Stimulated activated CD8-positive, alpha-beta memory T cell treated with anti-CD3 and anti-CD28 coated beads, Interleukin-15, amount 100 ng/mL, for 48 hours (primary cell): ENCODE results near the gene RPS27L.

Experiments
- DNase-seq, 2 donors: peaks; one replicate each; pipeline ENCODE4 v3.0.0-alpha.2; 2020; ENCODE audit warnings: low read depth in 2 of 2

RPS27L gene

DNA sequence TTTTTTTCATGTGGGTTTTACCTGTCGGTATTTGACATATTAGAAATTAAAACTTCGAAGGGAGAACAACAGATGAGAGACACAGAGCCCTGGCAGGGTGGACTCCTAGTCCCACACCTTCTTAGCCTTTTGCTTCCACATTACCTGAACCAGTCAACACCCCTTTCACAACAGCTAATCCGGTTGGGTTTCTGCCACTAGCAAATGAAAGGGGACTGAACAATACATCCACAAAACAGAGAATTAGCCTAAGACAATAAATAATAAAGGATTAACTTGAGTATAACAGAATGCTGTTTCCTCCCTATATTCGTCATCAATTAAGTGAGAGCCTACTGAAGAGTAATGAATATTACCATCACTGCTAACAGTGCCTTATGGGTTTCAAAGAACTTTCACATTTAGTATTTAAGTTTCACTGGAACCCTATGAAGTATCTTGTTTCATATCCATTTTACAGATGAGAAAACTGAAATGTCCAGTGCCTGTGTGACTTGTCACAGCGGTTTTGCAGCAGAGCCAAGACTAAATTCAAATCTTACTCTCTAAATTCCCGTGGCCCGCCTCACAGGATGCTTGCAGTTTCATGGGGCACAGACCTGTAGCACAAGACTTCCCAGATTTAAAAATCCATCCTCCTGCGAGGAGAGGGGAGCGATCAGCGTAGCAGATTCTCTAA lies 31.1 kb upstream of the RPS27L start:
- DNase-seq, result peak in 1 of 2 donors; percentile 9

DNA sequence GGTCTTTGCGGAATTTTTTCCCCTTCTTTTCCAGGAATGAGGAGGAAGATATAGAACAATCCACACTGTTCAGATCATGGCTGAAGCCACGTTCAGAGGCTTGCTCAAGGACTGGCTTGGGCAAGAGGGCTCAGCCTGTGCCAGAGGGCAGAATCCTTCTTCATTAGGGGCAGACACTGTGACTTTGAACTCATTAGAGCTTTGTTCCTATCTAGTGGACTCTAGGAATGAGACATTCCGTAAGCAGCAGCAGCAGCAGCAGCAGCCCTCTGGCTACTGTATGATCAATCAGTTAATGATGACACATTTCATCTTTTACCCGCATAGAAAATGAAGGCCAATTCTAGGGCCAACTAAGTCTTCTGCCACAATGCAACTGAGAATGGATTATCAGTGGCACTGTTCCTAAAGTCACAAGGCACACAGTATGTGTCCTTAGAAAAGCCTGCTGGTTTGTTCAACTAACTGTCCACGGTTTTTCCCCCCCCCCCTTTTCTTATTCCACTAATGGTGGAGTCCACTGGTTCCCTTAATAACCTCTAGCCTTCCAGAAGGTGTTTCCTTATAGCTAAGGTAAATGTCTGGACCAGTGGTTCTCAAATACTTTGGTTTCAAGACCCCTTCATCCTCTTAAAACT lies 30.4 kb upstream of the RPS27L start:
- no peak for DNase-seq

- no peak for DNase-seq
These were observed 28.8 kb upstream of the RPS27L start for GRCh38 chr15:63186065-63186464.

GRCh38 chr15:63185206-63185605 lies 27.9 kb upstream of the RPS27L start:
- no peak for DNase-seq

GRCh38 chr15:63181648-63182047 lies 24.4 kb upstream of the RPS27L start:
- DNase-seq, result no peak

- no peak for DNase-seq
These were observed 23.5 kb upstream of the RPS27L start for GRCh38 chr15:63180746-63181145.

DNA sequence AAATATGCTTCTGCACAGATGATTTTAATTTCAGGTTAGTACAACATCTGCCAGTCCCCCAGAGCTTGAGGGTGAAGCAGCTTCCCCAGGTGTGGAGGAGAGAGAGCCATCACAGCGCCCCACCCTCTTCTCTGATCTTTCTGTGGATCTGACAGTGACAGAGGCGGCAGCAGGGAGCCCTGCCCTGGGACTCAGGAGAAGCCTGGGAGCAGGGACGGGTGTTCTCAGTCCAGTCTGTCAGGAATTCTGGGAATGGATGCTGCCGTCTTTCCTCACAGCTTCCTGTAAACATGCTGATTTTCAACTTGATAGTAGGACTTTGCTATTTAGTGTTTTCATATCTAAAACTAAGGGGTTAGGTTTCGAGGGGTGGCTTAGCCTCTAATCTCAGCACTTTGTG lies 20.8 kb upstream of the RPS27L start:
- no peak for DNase-seq

- DNase-seq, result no peak
These were observed 19.0 kb upstream of the RPS27L start for GRCh38 chr15:63176302-63176701.

- DNase-seq, result no peak
These were observed 15.7 kb upstream of the RPS27L start for GRCh38 chr15:63172851-63173451.

DNA sequence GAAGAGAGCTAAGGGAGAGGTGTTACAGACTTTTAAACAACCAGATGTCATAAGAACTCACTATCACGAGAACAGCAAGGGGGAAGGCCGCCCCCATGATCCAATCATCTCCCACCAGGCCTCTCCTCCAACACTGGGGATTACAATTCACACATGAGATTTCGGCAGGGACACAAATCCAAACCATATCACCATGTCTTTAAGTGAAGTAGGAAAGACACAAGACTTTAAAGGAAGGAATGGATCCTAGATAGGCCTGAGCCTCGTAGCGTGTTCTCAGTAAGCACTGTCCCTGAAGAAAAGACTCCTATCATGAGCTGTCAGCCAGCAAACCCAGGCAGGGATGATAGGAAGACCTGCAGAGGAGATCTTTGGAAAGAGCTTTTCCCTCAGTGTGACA lies 15.1 kb upstream of the RPS27L start:
- DNase-seq, result no peak

DNA sequence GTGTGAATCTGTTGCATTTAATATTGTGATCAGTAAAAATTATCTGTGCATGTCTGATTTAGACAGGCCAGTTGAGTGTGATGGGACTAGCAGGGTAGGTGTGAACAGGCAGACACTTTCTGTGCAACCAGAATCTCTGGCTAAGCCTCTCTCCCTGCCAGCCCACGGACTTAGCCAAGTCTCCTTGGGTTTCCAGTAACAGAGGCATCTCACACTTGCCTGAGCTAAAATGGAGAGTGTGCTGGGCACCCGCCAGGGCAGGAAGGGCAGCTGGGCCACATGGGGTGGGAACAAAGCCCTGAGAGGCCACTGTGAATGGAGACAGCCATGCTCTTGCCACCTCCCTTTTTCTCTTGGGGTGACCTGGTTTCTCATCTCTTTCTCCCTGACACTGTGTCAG lies 12.5 kb upstream of the RPS27L start:
- no peak for DNase-seq

DNA sequence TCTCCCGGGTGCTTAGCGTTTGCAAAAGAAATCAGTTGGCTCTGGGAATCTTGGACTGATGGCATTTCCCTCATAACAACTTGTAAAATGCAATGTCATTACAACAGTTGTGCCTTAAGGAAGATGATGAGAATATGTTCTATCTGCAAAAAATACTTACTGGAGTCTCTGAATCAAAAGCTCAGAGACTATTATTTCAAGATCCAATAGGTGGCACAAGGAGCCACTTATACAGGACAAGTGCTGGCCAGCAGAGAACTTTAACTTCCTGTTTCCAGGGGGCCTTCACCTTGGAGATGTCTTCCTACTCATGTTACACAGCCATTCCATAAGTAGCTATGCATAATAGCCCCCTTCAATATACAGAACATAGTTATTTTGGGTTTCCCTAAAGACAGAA lies 8.9 kb upstream of the RPS27L start:
- no peak for DNase-seq

- DNase-seq, result no peak
These were observed 8.0 kb upstream of the RPS27L start for GRCh38 chr15:63165166-63165859.

- no peak for DNase-seq
These were observed 5.9 kb upstream of the RPS27L start for GRCh38 chr15:63163217-63163616.

GRCh38 chr15:63160638-63161037 lies 3.4 kb upstream of the RPS27L start:
- DNase-seq, result no peak

GRCh38 chr15:63157891-63158431 lies 684 bp upstream of the RPS27L start:
- DNase-seq, result no peak

- DNase-seq, result no peak
These were observed 541 bp downstream of the RPS27L start for GRCh38 chr15:63156755-63157117.

- no peak for DNase-seq
These were observed 1.1 kb downstream of the RPS27L start for GRCh38 chr15:63156086-63156710.

DNA sequence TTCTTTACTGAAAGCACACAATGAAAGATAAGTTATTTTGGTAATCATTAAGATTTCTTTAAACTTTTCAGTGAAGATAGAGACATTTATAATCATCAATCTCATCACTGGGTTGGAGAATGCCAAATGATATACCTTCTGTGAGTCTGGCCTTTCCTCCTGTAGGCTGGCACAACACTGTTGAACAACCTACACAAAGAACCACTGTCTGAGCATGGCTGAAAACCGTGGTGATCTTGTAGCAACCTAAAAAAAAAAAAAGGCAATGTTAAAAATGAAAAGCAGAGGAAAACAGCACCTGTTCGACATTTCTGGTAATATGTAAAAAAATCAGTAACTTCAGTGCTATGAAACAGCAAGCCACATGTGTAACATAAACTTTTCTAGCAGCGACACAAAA lies 1.8 kb downstream of the RPS27L start:
- no peak for DNase-seq

- DNase-seq, result no peak
These were observed 5.6 kb downstream of the RPS27L start for GRCh38 chr15:63151665-63152064.

- no peak for DNase-seq
These were observed 10.6 kb downstream of the RPS27L start for GRCh38 chr15:63146684-63147083.

DNA sequence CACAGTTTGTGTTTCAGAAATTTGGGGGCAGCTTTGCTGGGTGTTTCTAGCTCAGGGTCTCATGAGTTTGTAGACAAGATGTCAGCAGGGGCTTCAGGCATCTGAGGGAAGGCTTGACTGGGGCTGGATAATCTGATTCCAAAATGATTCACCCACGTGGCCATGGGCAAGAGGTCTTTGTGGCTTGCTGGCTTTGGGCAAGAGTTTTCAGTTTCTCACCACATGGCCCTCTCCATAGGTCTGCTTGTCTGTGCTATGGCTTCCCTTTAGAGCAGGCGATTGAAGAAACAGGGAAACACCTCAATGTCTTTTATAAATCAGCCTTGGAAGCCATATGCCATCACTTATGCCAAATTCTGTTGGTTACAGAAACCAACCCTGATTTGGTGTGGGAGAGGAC lies 11.9 kb downstream of the RPS27L start:
- DNase-seq, result no peak
